Stimulated activated CD4-positive, alpha-beta T cell treated with anti-CD3 and anti-CD28 coated beads, Interleukin-2, amount 100 ng/mL, for 48 hours (primary cell): ENCODE data around the gene ZNHIT1.

ENCODE experiments used
- DNase-seq, 2 donors: peaks; one replicate each; pipeline ENCODE4 v3.0.0-alpha.2; 2020

Gene ZNHIT1

GRCh38 chr7:101217388-101218235, at the start of gene ZNHIT1, which contains the start of gene PLOD3:
ZNHIT1 (plus strand) TSS chr7:101218165; CDS start chr7:101218196, 31 bp downstream.
PLOD3 (minus strand) TSS chr7:101217581; CDS start chr7:101217274, 307 bp downstream.
- peak; percentile 91 to 96 for DNase-seq

DNA sequence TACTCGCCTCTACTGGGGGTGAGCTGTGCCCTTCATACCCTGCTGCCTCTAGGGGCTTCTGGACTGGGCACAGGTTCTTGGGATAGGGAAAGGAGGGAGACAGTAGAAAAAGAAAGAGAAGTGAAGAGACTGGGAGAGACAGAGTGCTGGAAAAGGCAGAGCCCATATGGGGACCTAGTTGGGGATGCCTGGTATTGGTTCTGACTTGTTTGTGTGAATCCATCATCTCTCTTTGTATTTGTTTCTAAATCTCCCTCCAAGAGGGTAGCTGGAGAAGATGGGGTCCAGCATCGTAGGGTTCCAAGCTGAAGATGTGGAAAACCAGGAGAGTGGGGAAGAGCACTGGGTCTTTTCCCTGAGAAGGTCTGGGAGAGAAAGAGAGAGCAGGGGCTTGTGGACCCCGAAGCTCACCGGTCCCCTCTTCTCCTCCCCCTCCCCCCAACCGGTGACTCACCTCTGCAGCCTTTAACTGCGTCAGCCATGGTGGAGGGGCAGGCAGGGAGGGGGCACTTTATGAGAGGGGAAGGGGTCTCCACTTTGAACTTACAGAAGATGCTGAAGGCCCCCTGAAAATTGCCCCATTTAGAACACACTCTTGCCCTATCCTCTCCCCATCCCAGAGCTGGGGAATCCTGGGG, 49.4 kb upstream of the ZNHIT1 start:
- no peak for DNase-seq

GRCh38 chr7:101169110-101169837, 48.7 kb upstream of the ZNHIT1 start:
- DNase-seq = no peak

- DNase-seq = peak; percentile 77 to 86
Observed at GRCh38 chr7:101169838-101170551, 48.0 kb upstream of the ZNHIT1 start.

DNA sequence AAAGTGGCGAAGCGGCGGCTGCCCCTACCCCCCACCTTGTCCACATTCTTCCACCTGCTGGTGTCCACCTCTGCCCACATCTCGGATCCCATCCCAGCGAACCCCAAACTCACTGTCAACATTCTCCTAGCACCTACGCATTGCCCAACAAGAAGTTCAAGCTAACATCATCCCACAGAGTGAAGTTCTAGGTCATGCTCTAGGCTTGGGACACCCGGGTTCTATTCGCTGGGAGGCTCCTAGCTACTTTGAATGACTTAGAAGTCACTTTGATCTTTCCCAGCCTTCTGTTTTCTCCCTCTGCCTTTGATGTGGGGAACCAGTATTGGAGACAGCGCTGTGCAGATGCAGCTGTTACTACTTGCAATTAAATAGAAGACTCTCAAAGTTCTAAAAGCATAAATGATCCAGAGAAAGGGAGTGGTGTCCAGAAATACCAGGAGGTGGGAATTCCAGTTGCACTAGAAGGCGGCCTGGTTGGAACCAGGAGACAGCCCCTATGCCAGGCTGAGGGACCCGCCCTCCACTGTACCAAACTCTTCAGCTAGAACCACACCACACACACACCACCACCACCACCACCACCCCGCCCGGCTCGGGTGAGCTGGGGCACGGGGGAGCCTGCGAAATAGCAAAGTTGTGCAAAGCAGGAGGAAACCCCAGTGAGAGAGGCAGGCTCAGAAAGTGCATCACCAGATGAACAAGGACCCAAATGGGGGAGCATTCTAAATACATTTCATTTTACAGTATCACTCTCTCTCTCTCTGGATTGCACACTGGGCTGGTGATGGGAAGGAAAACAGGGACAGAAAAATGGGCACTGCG, 47.1 kb upstream of the ZNHIT1 start:
- no peak for DNase-seq

DNA sequence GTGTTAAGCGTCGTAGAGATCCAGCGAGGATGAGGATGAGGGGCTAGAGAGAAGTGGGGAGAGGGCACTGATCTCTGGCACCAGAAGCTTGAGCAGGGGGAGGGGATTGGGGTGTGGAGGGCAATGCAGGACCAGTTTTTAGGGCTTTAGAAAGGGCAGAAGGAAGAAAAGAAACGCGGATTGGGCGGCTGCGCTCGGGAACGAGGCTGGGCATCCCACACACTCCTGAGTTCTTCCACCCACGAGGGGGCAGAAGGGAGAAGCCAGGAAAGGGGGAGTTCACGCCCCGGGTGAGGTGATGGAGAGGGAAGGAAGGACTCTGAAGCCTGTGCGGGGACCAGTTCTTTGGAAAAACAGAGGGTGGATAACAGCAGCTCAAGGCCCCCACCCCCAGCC, 46.5 kb upstream of the ZNHIT1 start:
- DNase-seq = no peak

DNA sequence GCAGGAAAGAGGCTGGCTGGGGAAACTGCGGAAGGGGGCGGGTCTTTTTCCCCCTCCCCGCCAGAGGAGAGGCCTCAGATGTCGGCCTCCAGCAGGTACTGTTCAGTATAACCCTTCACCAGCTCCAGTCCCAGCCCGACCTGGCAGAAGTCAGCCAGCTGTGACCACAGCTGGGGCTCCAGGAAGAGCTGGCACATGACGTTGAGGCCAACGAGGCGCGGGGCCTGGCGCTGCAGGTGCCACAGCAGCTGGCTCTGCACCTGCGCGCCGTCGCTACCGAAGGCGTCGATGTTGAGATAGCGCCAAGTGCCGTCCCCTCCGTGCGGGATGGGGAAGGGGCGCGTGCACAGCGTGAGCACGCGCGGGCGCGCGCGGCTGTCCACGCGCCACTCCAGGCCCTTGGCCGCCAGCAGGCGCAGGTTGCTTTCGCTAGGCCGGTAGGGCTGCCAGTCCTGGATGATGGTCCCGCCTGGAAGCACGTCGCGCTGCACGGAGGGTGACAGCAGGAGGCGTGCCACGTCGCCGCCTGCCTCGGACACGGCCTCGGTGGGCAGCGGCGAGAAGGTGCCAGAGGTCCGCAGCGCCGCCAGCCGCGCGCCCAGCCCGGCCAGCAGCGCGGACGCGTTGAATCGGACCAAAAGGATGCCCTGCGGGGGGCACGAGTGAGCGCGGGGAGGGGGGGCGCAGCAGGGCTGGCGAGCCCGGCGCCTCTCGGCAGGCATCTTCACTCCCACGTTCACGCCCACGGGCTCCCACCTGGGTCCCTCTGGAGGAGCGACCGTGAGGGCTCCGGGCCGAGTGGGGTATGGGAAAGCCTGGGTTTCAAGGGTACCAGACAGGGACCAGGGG, 45.7 kb upstream of the ZNHIT1 start:
- no peak for DNase-seq

- DNase-seq = no peak
Observed at GRCh38 chr7:101172854-101173751, 44.9 kb upstream of the ZNHIT1 start.

DNA sequence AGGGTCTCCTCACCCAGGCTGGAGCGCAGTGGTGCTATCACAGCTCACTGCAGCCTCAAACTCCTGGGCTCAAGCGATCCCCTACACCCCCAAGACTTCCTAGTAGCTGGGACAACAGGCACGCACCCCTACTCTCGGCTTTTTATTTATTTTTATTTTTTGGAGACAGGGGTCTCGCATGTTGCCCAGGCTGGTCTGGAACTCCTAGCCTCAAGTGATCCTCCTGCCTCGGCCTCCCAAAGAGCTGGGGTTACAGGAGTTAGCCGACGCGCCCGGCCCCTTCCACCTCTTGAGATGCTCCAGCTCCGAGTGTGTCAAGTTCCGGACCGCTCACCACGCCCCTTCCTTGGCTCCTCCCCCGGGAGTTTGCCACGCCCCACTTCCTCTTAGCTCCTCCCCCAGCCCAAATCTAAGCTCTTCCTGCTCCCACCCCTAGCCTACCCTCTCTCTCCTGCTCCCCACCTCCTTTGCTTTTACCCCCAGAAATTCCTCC, 44.2 kb upstream of the ZNHIT1 start:
- peak; percentile 63 to 77 for DNase-seq

GRCh38 chr7:101174322-101174854, 43.6 kb upstream of the ZNHIT1 start:
- no peak for DNase-seq

DNA sequence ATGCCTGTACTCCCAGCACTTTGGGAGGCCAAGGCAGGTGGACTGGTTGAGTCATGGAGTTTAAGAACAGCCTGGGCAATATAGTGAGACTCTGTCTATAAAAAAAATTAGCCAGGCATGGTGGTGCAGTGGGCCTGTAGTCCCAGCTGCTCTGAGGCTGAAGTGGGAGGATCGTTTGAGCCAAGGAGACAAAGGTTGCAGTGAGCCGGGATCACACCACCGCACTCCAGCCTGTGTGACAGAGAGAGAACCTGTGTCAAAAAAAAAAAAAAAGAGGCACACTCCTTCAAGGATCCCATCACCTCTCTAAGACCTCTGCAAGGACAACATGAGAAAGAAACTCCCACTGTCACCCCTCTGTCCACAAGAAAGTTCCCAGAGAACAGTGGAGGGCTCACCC, 42.3 kb upstream of the ZNHIT1 start:
- DNase-seq = no peak

DNA sequence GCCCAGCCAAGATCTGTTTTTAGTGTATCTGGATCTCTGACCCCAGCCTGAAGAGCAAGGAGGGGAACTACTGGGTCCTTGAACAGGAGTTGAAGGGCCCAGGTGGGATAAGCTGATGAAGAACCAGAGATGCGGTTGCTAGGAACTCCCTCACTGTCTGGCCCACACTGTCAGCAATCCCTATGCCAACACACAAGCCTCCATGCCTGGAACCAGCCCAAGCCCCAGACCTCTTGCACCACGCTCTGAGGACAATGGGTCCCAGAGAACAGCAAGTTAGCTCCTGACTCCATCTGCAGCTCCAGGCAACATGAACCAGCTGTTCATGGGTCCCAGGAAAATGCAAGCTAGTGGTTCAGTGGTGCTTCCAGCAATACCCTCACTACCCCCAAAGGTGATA, 40.3 kb upstream of the ZNHIT1 start:
- DNase-seq = no peak

- no peak for DNase-seq
Observed at GRCh38 chr7:101179117-101179516, 38.8 kb upstream of the ZNHIT1 start.

- no peak for DNase-seq
Observed at GRCh38 chr7:101179713-101180112, 38.3 kb upstream of the ZNHIT1 start.

DNA sequence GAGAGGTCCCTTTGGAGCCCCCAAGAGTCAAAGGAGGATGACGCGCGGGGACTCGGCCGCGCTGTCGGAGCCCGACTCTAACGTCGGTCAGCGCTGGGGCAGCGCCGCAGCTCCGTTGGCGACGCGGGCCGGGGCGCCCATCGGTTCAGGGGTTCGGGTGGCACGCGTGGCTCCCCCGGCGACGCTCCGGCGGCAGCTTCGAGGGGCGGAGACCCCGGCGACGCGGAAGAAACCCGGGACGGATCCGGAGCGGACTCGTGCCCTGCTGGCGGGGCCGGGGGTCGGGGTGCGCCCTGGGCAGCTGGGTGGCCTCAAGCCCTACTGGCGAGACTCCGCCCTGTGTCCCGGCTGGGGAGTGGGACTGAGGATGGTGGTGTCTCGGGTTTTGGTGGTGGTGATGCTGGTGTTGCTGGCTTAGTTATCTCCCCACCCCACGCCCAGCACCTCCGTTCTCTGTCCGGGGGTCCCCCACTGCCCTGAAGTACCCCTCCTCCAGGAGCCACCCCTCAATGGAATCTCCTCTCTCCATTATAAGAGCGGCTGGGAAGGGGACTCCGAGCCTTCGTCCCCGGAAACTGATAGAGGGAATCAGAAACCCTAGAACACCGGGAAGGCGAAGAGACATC, 37.7 kb upstream of the ZNHIT1 start, which contains the start of gene NAT16:
Gene NAT16, minus strand, starts transcription at position 164 of the 626 bp plus-strand sequence. CDS start 5,486 bp downstream, outside the sequence.
- no peak for DNase-seq

GRCh38 chr7:101185258-101185839, 32.6 kb upstream of the ZNHIT1 start:
- DNase-seq = no peak

- DNase-seq = no peak
Observed at GRCh38 chr7:101186194-101186593, 31.8 kb upstream of the ZNHIT1 start.

GRCh38 chr7:101186844-101187428, 31.0 kb upstream of the ZNHIT1 start:
- DNase-seq = no peak
